KOPT-K1 (cell line): ENCODE results near the gene ATAD3C.
A peak's percentile ranks its signal among the peaks of the same experiment; 100 is the strongest.
"Not testable (repeated sequence)": the region's sequence is repeated elsewhere in the genome, so short reads cannot be mapped to it uniquely, and the experiment has no call there.

Source experiments
- H3K27ac ChIP-seq: fragments of 200-600 bp; sonication (generic); 2 replicates; pipeline ENCODE4 v1.5.1; 2016; ENCODE audit warnings: antibody characterized with exemption, mild to moderate bottlenecking, low read depth, low read length; ENCODE audit not compliant: poor library complexity, severe bottlenecking
- H3K36me3 ChIP-seq: fragments of 200-600 bp; sonication (generic); 2 replicates; pipeline ENCODE4 v1.5.1; 2017; ENCODE audit warnings: antibody characterized with exemption, mild to moderate bottlenecking, low read length, moderate library complexity; ENCODE audit not compliant: insufficient read depth
- H3K9me3 ChIP-seq: fragments of 200-600 bp; sonication (generic); 2 replicates; pipeline ENCODE4 v1.5.1; 2017; ENCODE audit warnings: antibody characterized with exemption, low read length, mild to moderate bottlenecking; ENCODE audit not compliant: insufficient read depth, poor library complexity, severe bottlenecking

Gene ATAD3C

DNA sequence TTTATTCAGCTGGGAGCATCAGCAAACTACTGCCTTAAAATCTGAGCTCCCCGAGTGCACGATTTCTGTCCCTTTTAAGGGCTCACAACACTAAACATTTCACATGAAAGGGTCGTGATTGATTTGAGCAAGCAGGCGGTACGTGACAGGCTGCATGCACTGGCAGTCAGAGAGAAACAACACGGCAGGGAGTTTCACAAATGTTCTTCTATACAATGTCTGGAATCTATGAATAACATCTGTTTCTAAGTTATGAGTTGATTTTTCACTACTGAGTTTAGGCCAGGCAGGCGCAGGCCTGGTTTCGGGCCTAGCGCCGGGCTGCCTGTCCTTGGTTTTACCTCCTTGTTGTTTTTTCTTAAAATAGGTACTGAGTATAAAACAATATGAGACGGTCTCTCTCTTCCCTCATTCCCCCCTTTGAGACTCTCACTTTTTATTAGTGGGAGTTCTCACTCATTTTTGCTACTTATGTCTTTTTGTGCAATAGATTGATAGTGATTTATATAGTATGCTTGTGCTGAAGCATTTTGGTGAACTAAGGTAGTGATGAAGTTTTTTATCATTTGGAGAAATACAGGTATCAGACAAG, 37.1 kb upstream of the ATAD3C start:
- not testable (repeated sequence) for H3K27ac ChIP-seq
- peaks cover 13% of the 10 kb centered on the region for H3K9me3 ChIP-seq
- peaks cover 13% of the 10 kb centered on the region for H3K36me3 ChIP-seq

DNA sequence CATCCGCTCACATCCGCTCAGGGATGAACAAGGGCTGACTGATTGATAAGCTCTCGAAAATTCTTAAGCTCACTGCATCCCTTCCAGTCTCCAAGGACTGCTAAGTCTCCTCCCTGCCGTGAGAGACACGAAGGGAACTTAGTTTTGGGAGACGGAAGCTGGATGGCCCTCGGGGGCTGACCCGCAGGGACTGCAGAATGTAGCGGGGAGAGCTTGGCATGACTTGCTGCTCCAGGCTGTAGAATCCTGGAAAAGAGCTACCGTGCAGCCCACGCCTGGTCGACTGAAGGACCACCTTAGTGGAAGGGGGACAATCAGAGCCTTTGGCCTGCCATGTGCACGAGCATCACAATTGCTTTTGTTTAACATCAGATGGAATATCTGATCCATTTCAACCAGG, 33.7 kb upstream of the ATAD3C start:
- no peaks in the 10 kb centered on the region for H3K36me3 ChIP-seq

DNA sequence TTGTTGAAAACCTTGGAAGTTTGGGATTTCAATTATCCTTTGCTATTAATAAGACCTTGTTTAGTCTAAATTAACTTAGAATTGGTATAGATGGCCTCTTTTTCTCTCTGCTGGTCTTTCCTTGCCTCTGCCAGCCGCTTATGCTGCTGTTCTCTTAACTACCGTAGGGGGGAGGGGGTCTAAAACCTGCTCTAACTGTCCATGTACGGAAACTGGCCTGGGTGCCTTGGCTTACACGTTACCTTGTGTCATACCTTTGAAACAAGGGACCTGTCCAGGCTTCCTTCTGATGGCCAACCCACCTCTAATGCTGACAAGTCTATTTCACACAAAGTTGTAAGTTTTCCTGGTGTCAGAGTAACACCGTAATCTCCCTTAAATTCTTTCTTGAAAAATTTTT, 32.1 kb upstream of the ATAD3C start:
- H3K9me3 ChIP-seq, H3K36me3 ChIP-seq, H3K27ac ChIP-seq: not testable (repeated sequence)

More for the DNA sequence above, 33.7 kb upstream of the ATAD3C start:
- Histone ChIP-seq H3K27ac (no peak overlapping the region), H3K9me3 (peaks cover 13% of the 10 kb centered on the region)

DNA sequence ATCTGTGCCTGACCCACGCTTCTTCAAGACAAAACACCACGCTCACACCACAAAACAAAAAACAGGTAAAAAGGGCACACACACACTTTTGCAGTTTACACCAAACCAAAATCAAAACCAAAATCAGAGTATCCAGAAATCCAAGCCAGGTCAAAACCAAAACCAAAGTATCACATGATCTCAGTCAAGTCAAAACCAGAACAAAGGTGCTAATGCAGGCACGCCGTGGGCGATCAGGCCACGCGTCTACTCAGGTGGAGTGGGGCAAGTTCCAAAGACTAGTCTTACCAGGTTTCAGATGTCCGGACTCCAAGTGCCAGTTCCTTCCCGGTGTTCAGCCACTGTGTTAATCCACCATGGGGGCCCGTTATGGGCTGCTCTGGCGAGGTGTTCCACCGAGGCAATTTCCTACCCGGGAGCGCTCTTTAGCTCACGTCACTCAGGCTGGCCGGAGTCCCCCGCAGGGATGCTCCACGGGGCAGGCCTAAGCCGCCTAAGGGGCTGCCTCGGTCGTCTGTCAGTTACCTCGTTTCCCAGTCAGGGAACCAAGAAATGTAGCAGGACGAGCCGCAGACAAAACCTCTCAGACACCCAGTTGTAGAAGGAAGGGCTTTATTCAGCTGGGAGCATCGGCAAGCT, 31.5 kb upstream of the ATAD3C start:
- not testable (repeated sequence) for H3K27ac ChIP-seq, H3K36me3 ChIP-seq, H3K9me3 ChIP-seq

DNA sequence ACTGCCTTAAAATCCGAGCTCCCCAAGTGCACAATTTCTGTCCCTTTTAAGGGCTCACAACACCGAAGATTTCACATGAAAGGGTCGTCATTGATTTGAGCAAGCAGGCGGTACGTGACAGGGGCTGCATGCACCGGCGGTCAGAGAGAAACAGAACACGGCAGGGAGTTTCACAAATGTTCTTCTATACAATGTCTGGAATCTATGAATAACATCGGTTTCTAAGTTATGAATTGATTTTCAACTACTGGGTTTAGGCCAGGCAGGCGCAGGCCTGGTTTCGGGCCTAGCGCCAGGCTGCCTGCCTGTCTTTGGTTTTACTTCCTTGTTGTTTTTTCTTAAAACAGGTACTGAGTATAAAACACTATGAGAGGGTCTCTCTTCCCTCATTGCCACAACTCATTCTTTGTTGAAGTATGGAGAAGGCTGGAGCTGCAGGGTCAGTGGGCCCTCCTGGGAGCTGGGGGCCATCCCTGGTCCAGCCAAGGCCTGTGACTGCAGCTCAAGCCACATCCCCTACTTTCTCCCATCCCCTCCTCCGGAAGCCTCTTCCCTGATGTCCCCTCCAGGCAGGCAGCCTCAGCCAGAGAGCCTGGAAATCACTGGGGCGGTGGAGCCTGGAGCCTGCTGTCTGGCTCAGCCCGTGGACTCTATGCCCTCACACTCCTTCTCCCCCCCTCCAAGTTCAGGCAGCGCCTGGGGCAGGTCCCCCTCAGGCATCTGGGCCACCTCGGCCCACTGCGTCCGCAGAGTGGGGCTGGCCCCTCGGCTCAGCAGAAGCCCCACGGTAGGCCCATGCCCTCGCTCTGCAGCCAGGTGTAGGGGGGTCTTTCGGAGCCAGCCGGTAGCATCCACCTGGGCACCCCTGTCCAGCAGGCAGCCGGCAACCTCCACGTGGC, 30.8 kb upstream of the ATAD3C start:
- no peak overlapping the region for H3K27ac ChIP-seq
- no peaks in the 10 kb centered on the region for H3K36me3 ChIP-seq
- H3K9me3 ChIP-seq, result no peaks in the 10 kb centered on the region

DNA sequence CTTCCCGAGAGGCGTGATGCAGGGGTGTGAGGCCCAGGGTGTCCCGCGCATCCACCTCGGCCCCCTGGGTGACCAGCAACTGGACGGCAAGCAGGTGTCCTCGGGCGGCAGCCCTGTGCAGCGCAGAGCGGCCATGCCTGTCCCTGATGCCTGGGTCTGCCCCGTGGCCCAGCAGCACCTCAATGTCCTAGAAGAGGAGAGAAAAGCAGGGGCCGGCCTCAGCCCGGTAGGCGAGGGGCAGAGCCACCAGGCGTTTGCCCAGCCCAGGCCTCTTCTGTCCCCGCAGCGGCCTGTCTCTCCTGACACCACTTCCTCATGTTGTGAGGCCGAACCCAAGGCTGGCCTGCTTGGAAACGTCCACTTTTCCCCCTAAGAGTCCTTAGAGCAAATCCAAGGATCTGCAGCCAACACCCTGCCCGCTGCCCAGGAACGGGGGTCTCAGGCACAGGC, 30.1 kb upstream of the ATAD3C start:
- H3K36me3 ChIP-seq, result no peaks in the 10 kb centered on the region
- H3K9me3 ChIP-seq, result no peaks in the 10 kb centered on the region
- H3K27ac ChIP-seq, result no peak overlapping the region

DNA sequence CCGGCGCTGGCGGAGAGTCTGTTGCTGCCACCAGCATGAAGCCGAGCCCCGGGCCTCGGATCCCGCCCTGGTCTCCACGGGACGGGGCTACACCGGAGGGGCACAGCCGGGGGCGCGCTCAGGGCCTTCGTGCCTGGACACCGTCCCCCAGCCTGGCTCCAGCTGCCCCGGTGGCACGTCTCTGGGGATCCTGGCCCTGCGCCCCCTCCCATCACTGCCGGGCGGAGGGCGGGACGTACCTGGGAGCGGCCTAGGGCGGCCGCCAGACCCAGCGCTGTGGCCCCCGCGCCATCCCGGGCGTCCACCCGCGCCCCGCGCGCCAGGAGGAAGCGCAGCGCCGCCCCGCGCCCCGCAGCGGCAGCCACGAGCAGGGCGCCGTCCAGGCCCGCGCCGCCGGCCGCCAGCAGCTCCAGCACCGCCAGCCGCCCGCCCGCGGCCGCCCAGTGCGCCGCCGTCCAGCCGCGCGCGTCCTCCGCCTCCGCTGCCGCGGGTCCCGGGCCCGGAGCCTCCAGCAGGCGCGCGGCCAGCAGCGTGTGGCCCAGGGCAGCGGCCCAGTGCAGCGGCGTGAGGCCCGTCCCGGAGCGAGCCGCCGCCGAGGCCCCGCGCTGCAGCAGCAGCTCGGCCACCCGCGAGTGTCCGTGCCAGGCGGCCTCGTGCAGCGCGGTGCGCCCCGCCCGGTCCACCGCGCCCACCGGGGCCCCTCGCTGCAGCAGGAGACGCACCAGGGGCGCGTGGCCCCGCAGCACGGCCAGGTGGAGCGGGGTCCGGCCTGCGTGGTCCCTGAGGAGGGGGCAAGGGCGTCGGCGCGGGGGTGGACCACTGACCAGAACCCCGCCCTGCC, 29.5 kb upstream of the ATAD3C start:
- H3K36me3 ChIP-seq, result no peaks in the 10 kb centered on the region
- H3K27ac ChIP-seq, result no peak overlapping the region
- H3K9me3 ChIP-seq, result no peaks in the 10 kb centered on the region

DNA sequence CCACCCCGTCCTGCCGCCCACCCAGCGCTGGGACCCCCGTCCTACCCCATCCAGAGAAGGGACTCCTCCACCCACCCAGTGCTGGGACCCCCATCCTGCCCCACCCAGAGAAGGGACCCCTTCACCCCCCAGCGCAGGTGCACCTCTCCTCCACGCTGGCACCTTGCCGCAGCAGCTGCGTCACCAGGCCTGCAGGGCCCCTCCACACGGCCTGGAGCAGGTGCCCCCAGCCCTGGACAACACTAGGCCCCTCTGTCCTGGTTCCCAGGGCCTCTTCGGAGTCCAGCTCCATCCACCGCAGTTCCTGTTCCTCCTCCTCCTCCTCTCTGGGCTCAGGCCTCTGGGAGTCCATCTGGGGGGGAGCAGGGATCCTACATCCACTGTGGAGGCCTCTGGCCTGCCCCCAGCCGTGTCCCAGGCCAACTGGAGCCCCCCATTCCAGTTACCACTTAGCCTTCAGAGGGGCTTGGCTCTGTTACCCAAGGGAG, 28.8 kb upstream of the ATAD3C start:
- Histone ChIP-seq H3K36me3 (no peaks in the 10 kb centered on the region), H3K27ac (no peak overlapping the region), H3K9me3 (no peaks in the 10 kb centered on the region)

DNA sequence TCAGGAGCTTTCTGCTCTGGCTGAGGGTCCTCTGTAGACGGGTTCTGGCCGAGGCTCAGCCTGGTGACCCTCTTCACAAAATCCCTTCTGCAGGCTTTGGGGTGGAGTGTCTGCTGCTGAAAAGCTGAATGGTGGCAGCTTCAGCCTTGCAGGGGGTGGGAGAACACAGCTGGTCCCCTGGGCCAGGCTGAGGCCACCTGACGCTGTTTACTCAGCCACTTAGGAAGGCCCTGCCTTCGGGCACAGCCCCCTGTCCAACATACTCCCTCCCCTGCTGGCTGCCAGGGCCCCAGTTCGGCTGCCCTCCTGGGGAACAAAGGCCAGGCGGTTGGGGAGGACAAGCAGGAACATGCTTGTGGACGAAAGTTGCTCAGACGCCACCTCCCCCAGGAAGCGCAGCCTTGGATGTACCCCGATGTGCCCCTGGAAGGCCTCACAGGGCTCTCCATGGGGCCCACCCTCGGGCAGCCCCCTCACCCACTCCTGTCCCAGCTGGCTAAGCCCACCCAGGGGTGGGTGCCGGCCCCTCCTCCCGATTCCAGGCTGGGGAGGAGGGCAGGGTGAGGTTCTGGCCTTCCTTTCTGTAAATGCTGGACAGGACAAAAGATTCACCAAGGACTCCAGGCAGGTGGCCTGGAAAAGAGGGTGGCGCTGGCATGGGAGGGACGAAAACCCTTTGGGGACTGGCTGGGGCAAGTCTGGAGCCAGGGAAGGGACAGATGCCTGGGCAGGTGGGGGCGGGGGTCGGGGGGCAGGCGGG, 28.2 kb upstream of the ATAD3C start, which contains the start of gene ANKRD65:
Gene ANKRD65, minus strand, starts transcription at position 130 of the 760 bp plus-strand sequence. CDS start 271 bp downstream, outside the sequence.
- Histone ChIP-seq H3K9me3 (no peaks in the 10 kb centered on the region), H3K36me3 (no peaks in the 10 kb centered on the region), H3K27ac (no peak within 1 kb of the TSS)

DNA sequence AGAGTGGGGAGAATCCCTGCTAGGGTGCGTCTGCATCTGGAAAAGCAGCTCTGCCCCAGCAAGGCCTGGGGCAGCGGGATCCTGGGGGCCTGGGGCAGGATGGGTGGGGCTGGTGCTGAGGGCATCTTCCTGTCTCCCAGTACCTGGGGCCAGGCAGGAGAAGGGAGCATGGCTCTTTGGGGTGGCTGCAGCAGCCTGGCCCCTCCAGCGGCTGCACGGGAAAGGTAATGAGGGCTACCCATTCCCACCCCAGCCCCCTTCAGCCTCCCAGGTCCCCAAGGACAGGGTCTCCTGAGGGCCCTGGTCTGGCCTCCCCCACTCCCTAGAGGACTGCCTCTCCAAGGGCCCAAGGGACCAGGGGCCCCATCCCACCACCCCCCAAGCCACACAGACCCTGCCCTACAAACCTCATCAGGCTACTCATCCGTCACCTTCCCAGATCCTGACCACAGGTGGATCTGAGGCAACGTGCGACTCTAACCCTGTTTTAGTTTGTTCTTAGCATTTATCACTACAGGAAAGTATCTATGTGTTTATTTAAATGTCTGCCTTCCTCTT, 27.5 kb upstream of the ATAD3C start:
- H3K27ac ChIP-seq, result no peak overlapping the region
- no peaks in the 10 kb centered on the region for H3K9me3 ChIP-seq
- H3K36me3 ChIP-seq, result no peaks in the 10 kb centered on the region

DNA sequence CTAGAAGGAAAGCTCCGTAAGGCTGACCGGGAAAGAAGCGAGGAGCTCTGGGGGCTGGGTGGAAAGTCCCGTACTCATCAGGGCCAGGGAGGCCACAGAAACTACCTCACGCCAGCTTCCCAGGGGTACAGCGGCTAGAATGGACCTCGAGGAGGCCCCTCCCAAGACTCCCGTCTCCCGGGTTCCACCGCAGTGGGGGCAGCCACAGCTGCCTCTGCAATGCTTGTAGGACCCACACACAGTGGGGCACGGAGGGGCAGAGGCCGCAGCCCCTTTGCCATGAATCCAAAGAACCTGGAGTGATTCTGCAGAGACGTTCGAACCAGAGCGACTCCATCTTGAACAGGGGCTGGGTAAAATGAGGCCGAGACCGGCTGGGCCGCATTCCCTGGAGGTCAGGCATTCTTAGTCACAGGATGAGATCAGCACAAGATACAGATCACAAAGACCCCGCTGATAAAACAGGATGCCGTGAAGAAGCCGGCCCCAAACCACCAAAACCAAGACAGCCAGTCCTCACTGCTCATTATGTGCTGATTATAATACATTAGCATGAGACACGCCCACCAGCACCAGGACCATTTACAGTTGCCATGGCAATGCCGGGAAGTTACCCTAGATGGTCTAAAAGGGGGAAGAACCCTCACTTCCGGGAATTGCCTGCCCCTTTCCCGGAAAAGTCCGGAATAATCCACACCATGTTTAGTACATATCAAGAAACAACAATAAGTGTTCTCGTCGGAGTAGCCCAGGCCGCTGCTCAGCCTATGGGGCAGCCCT, 26.8 kb upstream of the ATAD3C start:
- Histone ChIP-seq H3K27ac (peak overlapping the region; percentile 29), H3K9me3 (no peaks in the 10 kb centered on the region), H3K36me3 (no peaks in the 10 kb centered on the region)

DNA sequence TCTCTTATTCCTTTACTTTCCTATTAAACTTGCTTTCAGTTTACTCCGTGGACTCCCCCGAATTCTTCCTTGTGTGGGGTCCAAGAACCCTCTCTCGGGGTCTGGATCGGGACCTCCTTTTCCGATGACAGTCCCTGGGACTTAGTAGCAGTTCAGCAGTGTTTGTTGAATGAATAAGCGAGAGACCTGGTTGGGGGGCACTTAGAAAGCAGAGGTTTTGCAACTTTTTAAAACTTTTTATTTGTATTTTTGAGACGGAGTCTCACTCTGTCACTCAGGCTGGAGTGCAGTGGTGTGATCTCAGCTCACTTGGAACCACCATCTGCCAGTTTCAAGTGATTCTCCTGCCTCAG, 26.3 kb upstream of the ATAD3C start:
- no peak overlapping the region for H3K27ac ChIP-seq
- H3K9me3 ChIP-seq, result no peaks in the 10 kb centered on the region
- H3K36me3 ChIP-seq, result no peaks in the 10 kb centered on the region

DNA sequence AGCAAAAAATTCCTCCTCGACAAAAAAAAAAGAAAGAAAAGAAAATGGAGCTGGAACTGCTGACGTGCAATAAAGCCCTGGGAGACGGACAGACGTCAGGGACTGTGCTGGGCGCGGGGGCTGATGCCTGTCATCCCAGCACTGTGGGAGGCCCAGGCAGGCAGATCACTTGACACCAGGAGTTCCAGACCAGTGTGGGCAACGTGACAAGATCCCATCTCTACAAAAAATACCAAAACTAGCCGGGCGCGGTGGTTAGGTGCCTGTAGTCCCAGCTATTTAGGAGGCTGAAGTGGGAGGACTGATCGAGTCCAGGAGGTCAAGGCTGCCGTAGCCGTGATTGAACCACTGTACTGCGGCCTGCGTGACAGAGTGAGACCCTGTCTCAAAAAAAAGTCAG, 24.8 kb upstream of the ATAD3C start:
- Histone ChIP-seq H3K9me3 (no peaks in the 10 kb centered on the region), H3K36me3 (no peaks in the 10 kb centered on the region), H3K27ac (no peak overlapping the region)
